Brain pericyte (primary cell): ENCODE results near the gene TMIGD1.

Source experiments
- DNase-seq: peaks from one replicate; pipeline ENCODE4 v3.0.0-alpha.2; 2012; ENCODE audit warnings: low read depth, low spot score

Gene TMIGD1

DNA sequence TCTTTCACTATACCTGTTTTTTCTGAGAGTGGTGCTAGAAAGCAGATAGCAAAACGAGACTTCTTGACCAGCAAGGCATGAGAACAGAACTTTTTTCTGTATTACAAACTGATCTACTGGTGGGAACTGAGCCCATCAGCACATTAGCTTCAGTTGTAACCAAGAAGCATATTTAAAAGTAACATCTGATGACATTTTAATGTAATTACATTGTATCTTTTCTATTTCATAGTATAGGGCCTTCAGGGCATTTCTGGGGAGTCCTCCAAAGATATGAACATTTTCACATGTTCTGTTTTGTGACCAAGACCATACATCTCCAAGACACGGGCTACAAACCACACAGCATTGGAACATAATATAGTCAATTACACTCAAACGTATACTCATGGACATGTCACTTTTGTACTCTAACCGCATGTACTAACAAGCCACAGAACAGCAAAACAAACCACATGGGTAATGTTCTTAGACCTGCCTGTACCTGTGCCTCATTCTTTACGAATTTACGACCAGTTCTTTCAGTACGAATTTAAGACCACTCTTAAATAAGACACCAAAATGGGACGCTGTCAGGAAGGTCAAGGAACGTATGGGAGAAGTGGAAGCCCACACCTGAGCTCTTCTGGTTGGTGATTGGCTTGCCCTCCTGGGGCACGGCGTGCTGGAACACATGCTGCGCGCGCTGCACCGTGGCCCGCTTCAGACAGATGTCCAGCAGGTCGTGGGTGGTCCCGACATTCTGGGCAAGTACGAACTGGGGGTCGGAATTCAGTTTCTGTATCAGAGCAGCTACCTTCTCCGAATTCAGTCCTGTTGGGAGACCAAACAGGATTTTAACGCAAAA lies 42.9 kb downstream of the TMIGD1 start:
- no peak for DNase-seq

DNA sequence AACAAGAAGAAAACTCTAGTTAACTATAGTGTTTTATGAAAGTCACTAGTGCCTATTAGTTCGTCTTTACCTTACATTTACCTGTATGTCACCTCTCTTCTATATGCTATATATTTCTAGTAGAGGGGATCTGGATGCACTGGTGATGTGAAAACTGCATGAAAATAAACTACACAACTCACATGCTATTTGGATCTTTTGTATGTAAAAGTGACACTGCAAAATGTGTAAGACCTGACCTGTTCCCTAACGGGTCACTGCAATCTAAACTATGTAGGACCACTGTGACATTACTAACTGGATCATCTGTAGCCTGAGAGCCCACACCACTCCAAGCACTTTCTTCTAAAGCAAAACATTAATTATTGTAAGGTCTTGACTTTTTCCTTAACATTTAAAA lies 43.8 kb downstream of the TMIGD1 start:
- no peak for DNase-seq

DNA sequence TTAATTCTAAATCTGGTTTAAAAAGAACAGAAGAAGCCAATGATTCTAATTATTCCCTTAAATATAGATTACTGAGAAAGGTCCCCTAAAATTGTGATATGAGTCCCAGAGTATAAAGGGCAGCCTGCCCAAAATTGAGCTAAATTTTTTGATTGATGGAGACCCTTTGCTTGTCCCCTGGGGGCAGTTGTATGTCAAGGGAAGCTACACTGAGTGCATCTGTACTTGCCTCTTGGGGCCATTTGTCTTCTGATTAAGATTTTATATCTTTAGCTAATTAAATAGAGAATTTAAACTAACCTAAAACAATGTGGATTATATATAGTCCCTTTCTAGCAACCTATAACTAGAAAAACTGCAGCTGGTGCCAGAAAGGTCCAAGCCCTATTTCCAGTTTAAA lies 54.7 kb downstream of the TMIGD1 start:
- DNase-seq = no peak

DNA sequence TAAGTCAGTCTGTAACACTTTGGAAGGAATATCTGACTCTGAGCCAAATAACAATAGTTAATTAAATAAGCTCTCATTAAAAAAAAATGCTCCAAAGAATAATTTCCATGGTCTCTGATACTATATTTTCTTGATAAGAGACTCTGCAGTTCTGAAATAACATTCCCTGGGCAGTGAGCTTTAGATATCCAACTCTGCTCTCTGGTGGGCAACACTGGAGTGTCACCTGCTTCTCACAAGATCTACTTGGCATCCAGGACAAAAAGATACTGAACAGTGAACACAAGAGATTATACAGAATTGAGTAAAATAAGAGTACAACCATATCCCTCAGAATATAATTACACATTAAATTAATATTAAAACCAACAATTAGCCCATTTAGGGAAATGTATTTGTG lies 55.8 kb downstream of the TMIGD1 start:
- no peak for DNase-seq

DNA sequence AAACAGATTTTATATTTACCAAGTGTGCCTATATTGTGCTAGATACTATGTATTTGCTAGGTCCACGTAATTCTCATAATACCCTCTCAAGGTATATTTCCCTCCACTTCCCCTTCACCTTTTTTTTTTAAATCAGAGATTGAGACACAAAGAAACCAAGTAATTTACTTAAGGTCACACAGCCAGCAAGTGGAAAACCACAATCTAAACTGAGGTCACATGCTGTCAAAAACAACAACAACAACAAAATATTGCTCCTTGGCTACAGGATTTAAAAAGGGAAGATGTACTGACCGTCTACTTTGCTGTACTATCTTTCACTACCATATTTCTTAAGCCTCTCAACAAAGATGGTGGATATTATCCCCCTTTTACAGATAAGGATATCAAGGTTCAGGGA lies 57.9 kb downstream of the TMIGD1 start:
- DNase-seq = no peak

DNA sequence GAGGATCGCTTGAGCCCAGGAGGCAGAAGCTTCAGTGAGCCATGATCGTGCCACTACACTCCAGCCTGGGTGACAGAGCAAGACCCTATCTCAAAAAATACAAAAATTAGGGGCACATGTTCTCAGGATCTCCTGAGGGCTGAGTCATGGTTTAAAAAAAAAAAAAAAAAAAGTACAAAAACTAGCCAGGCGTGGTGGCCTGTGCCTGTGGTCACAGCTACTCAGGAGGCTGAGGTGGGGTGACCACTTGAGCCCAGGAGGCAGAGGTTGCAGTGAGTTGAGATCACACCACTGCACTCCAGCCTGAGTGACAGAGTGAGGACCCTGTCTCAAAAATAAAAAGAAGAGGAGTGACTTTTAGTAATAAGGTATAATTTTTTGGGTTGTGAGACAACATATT lies 59.0 kb downstream of the TMIGD1 start:
- DNase-seq = no peak

DNA sequence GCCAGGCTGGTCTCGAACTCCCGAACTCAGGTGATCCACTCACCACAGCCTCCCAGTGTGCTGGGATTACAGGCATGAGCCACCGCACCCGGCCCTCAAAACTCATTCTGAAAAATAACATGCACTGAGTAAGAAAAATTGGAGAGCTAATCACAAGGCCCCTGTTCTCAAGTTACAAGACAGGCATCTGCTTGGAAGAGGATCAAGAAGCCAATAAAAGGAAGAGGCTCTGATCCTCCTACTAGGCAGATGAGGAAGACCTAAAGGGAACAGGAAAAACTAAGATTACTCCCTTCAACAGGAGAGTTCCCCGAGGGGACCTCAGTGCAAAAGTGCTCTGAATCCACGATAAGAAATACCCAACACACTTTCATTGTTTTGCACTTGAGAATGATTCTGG lies 60.5 kb downstream of the TMIGD1 start:
- no peak for DNase-seq

DNA sequence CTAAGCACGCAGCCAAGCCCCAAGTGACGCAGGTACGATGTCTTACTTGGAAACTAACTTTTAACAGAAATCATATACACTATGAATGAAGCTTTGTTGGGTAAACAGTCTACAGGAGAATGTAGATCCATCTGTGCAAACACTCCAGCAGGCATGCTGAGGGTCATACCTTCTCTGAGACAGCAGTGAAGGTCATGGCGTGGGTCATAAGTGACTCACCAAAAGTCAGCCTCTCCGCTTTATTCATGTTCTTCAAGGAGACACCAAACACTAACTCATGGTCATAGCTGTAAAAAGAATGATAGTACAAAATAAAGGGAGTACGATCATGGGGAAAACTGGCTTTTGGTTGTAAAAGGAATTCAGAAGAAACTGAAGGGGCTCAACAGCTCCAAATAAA lies 62.8 kb downstream of the TMIGD1 start:
- DNase-seq = peak; percentile 92

DNA sequence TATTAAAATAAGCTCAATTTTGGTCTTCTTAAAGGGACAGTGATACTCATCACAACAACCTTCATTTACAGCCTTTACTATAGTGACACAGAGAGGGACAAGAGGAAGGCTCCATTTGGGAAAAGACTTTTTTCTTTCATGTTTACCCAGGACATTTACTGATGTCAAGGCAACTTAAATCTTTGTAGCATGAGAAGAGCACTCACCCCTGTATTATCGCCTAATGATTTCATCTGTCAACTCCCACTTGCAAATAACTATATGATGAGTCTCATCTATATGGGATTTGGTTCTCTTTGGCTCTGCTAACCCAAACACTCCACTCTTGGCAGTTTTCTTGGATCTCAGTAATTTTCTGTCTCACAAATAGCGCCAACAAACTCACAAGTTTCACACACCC lies 66.2 kb downstream of the TMIGD1 start:
- no peak for DNase-seq
